ENCODE results near the gene FDX2. TPM values are rescaled to one million over a fixed set of nuclear protein-coding genes. Genes with fewer than 3 reads are reported as not detected.
"Not testable (repeated sequence)": the region's sequence is repeated elsewhere in the genome, so short reads cannot be mapped to it uniquely, and the experiment has no call there.

FDX2 gene
- total and polyA plus RNA-seq, 7 donors = 19.2 to 45.9 (median 25.2) TPM

- no peaks in the 10 kb centered on the region for H3K36me3 ChIP-seq
- intact Hi-C loops (cut with DNase I) = no loop called here
- WGBS, 2 donors = 68 to 83% methylated on average over 2 of the region's 2 CpGs
Observed at GRCh38 chr19:10343495-10343894, 27.7 kb upstream of the FDX2 start.

GRCh38 chr19:10339977-10340376 lies 24.2 kb upstream of the FDX2 start:
- TF ChIP-seq EP300 (IDR thresholded peaks at IDR 0.05) (no peak), CTCF (IDR thresholded peaks at IDR 0.05) (no peak), POLR2A (IDR thresholded peaks at IDR 0.05) (no peak), POLR2AphosphoS5 (IDR thresholded peaks at IDR 0.05) (no peak)
- H3K4me1 ChIP-seq = peaks cover 0 to 5% (median 1%) of the 10 kb centered on the region in 4 donors
- H3K27ac ChIP-seq = no peak overlapping the region
- H3K4me3 ChIP-seq = no peak overlapping the region
- DNase-seq = no peak
- 86 to 91% methylated on average over 5 of the region's 5 CpGs for WGBS, 2 donors
- H3K27me3 ChIP-seq = no peaks in the 10 kb centered on the region
- H3K9me3 ChIP-seq = no peaks in the 10 kb centered on the region
- intact Hi-C loops (cut with DNase I) = loop anchor here (10.0 kb wide), 1 partner anchor 145 kb away; the partner anchor contains the start of gene DNMT1
- no peaks in the 10 kb centered on the region for H3K36me3 ChIP-seq

More at GRCh38 chr19:10343495-10343894, 27.7 kb upstream of the FDX2 start:
- no peak for TF ChIP-seq POLR2AphosphoS5 (IDR thresholded peaks at IDR 0.05)
- no peak for TF ChIP-seq EP300 (IDR thresholded peaks at IDR 0.05)
- no peak for TF ChIP-seq CTCF (IDR thresholded peaks at IDR 0.05)
- no peak for TF ChIP-seq POLR2A (IDR thresholded peaks at IDR 0.05)
- Histone ChIP-seq H3K4me3 (no peak overlapping the region), H3K4me1 (no peaks in the 10 kb centered on the region), H3K27me3 (no peaks in the 10 kb centered on the region), H3K9me3 (no peaks in the 10 kb centered on the region), H3K27ac (no peak overlapping the region)
- no peak for DNase-seq

GRCh38 chr19:10339380-10339960 lies 23.7 kb upstream of the FDX2 start, which contains the start of gene ICAM3:
Gene ICAM3 (minus strand): TSS chr19:10339624. CDS start chr19:10339614, 10 bp downstream.
- Histone ChIP-seq H3K4me3 (no peak within 1 kb of the TSS), H3K9me3 (no peaks in the 10 kb centered on the region), H3K27me3 (no peaks in the 10 kb centered on the region), H3K4me1 (peaks cover 0 to 8% (median 4%) of the 10 kb centered on the region in 4 donors), H3K27ac (no peak within 1 kb of the TSS), H3K36me3 (no peaks in the 10 kb centered on the region)
- intact Hi-C loops (cut with DNase I) = loop anchor here (10.0 kb wide), 1 partner anchor 145 kb away; the partner anchor contains the start of gene DNMT1
- DNase-seq = no peak
- 33 to 73% methylated on average over 14 of the region's 14 CpGs for WGBS, 2 donors
- TF ChIP-seq POLR2AphosphoS5 (IDR thresholded peaks at IDR 0.05) (no peak), POLR2A (IDR thresholded peaks at IDR 0.05) (no peak), CTCF (IDR thresholded peaks at IDR 0.05) (no peak), EP300 (IDR thresholded peaks at IDR 0.05) (no peak)

- no peak overlapping the region for H3K4me3 ChIP-seq
- intact Hi-C loops (cut with DNase I) = loop anchor here (10.0 kb wide), 1 partner anchor 144 kb away; the partner anchor contains the start of gene DNMT1
- 63 to 85% methylated on average over 6 of the region's 6 CpGs for WGBS, 2 donors
- no peak for DNase-seq
- H3K27me3 ChIP-seq = no peaks in the 10 kb centered on the region
- peaks cover 0 to 13% (median 9%) of the 10 kb centered on the region in 4 donors for H3K4me1 ChIP-seq
- TF ChIP-seq POLR2AphosphoS5 (IDR thresholded peaks at IDR 0.05) (no peak), CTCF (IDR thresholded peaks at IDR 0.05) (no peak), POLR2A (IDR thresholded peaks at IDR 0.05) (no peak), EP300 (IDR thresholded peaks at IDR 0.05) (no peak)
- H3K36me3 ChIP-seq = no peaks in the 10 kb centered on the region
- no peaks in the 10 kb centered on the region for H3K9me3 ChIP-seq
- no peak overlapping the region for H3K27ac ChIP-seq
Observed at GRCh38 chr19:10338940-10339339, 23.1 kb upstream of the FDX2 start.

GRCh38 chr19:10336725-10337124 lies 20.9 kb upstream of the FDX2 start:
- intact Hi-C loops (cut with DNase I) = loop anchor here (10.0 kb wide), 1 partner anchor 142 kb away; the partner anchor contains the start of gene DNMT1
- not testable (repeated sequence) for DNase-seq
- WGBS, 2 donors = 95 to 97% methylated on average over 9 of the region's 9 CpGs

More at GRCh38 chr19:10336725-10337124, 20.9 kb upstream of the FDX2 start:
- H3K27ac ChIP-seq, H3K9me3 ChIP-seq, H3K4me3 ChIP-seq, H3K36me3 ChIP-seq, H3K27me3 ChIP-seq: not testable (repeated sequence)
- H3K4me1 ChIP-seq = peaks cover 0 to 29% (median 25%) of the 10 kb centered on the region in 4 donors

Data from sigmoid colon (tissue), 7 donors.